IgD-negative memory B cell (primary cell): ENCODE data around the gene CPEB2. TPM values are rescaled to one million over a fixed set of nuclear protein-coding genes. Genes with fewer than 3 reads are reported as not detected.

Source experiments
- H3K27ac Mint-ChIP-seq, 3 donors: one replicate each; pipeline ENCODE4 v1.8.0; 2020 to 2022; ENCODE audit warnings: mild to moderate bottlenecking in 3 of 3, mixed read lengths in 3 of 3, moderate library complexity in 1 of 3
- H3K27me3 Mint-ChIP-seq: one replicate; pipeline ENCODE4 v1.8.0; 2021; ENCODE audit warnings: mixed read lengths
- H3K36me3 Mint-ChIP-seq: one replicate; pipeline ENCODE4 v1.8.0; 2020; ENCODE audit warnings: mild to moderate bottlenecking, mixed read lengths
- H3K4me1 Mint-ChIP-seq, 3 donors: one replicate each; pipeline ENCODE4 v1.8.0; 2020 to 2022; ENCODE audit warnings: mixed read lengths in 3 of 3, mild to moderate bottlenecking in 1 of 3
- H3K4me3 Mint-ChIP-seq, 4 donors: one replicate each; pipeline ENCODE4 v1.8.0; 2020 to 2022; ENCODE audit warnings: mild to moderate bottlenecking in 4 of 4, mixed read lengths in 4 of 4, moderate library complexity in 3 of 4
- H3K9me3 Mint-ChIP-seq, 3 donors: one replicate each; pipeline ENCODE4 v1.8.0; 2020 to 2021; ENCODE audit warnings: mixed read lengths in 3 of 3, mild to moderate bottlenecking in 1 of 3
- polyA plus RNA-seq: library from polyadenylated mRNA; unstranded; fragments of 300-500 nt; fragmentation: Illumina TruSeq; gene quantifications from one replicate; pipeline ENCODE4 v1.2.3, GENCODE V29; 2021

CPEB2 gene
- polyA plus RNA-seq, 1 donor from 2014 or later, result 1.5 TPM

- H3K27ac Mint-ChIP-seq, result peak overlapping the region in 2 of 3 donors; percentile 67 to 100
- peaks cover 19 to 25% (median 24%) of the 10 kb centered on the region in 3 donors for H3K4me1 Mint-ChIP-seq
- H3K27me3 Mint-ChIP-seq, result no peaks in the 10 kb centered on the region
- H3K9me3 Mint-ChIP-seq, result no peaks in the 10 kb centered on the region
- H3K36me3 Mint-ChIP-seq, result no peaks in the 10 kb centered on the region
- peak overlapping the region; percentile 92 to 98 (median 96) for H3K4me3 Mint-ChIP-seq
Measured at GRCh38 chr4:15003401-15003890, 1.2 kb downstream of the CPEB2 start.

- H3K4me1 Mint-ChIP-seq, result peaks cover 19 to 27% (median 24%) of the 10 kb centered on the region in 3 donors
- no peaks in the 10 kb centered on the region for H3K9me3 Mint-ChIP-seq
- H3K4me3 Mint-ChIP-seq, result peak overlapping the region; percentile 87 to 98 (median 94)
- no peaks in the 10 kb centered on the region for H3K27me3 Mint-ChIP-seq
- H3K27ac Mint-ChIP-seq, result peak overlapping the region; percentile 39 to 100 (median 76)
- H3K36me3 Mint-ChIP-seq, result no peaks in the 10 kb centered on the region
Measured at GRCh38 chr4:15003891-15004738, 1.8 kb downstream of the CPEB2 start.

DNA sequence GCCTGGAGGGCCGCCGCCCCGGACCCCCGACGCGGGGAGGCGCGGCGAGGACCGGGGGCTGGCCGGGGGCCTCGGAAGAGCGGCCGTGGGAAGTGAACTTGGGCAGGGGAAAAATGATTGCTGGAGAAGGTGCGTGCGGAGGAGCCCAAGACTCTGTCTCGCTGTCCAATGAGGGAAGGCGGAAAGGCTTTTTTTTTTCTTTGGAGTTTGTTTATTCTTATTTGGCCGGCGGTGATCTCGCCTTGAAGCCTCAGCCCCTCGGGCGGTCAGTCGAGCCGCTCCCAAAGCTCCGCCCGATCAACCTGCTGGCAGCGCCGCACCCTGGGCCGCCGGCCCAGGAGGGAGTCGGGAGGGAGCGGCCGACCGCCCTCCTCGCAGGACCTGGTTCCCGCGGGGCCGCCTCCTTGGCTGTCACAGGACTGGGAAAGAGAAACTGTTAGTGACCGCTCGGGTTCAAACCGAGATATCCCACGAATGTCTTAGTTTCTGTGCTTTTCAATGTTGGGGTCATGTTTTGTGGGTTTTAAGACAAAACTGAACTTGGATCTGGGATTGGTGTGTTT lies 2.5 kb downstream of the CPEB2 start:
- no peaks in the 10 kb centered on the region for H3K27me3 Mint-ChIP-seq
- peaks cover 23 to 34% (median 27%) of the 10 kb centered on the region in 3 donors for H3K4me1 Mint-ChIP-seq
- H3K4me3 Mint-ChIP-seq, result peak overlapping the region; percentile 92 to 98 (median 96)
- no peaks in the 10 kb centered on the region for H3K9me3 Mint-ChIP-seq
- peak overlapping the region; percentile 76 to 100 (median 76) for H3K27ac Mint-ChIP-seq
- peaks cover 3% of the 10 kb centered on the region for H3K36me3 Mint-ChIP-seq

DNA sequence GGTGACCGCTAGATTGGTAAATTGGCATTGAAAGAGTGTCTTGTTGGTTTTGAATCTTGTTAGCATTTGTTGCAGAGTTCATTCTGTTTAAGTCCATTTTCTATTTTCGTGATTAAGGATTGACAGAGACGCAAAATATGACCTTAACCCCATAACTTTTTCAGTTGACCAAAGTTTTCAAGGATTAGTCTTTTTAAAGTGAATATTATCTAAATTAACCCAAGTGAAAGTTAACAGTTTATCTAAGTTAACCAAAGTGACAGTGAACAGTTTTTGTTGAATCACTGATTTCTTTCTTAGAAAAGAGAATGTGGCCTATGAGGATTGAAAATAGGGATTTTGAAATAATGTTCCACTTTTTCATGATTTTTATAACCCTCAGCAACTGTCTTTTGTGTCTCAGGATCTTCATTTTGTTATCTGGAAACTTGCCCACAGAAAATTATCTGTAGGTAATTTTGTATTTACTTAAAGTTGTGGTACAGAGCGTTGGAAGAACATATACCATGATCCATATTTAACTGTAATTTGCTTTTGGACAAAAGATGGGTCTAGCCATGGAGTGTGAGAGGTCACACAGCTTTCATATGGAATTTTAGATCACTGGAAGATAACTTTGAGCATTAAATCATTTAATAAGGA lies 3.3 kb downstream of the CPEB2 start:
- H3K27me3 Mint-ChIP-seq, result no peaks in the 10 kb centered on the region
- peaks cover 3% of the 10 kb centered on the region for H3K36me3 Mint-ChIP-seq
- H3K4me3 Mint-ChIP-seq, result peak overlapping the region; percentile 92 to 98 (median 96)
- H3K4me1 Mint-ChIP-seq, result peaks cover 23 to 41% (median 27%) of the 10 kb centered on the region in 3 donors
- no peaks in the 10 kb centered on the region for H3K9me3 Mint-ChIP-seq
- peak overlapping the region; percentile 72 to 100 (median 76) for H3K27ac Mint-ChIP-seq

DNA sequence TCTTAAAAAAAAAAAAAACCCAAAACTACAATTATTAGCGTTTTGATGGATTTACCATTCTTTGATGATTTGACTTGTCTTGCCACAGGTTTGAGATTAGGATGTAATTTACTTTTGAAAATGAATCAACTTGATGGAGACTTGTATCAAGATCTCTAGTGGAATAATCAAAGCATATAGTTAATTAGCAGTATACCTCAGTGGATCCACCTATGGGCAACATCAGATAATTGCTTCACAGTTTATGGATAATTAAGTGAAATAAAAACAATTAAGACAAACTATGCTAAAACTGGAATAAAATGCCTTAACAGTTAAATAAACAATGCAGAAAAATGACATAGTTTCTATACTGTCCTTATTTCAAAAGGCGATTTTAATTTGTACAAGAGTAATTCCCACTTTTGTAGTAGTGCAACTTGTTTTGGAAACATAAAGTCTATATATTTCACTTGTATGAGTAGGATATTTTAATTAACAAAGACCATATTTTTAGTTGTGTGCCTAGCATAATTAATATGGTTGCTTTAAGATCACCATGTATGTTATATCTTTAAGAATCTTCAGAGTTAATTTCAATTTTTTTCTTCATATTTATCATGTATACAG lies 4.2 kb downstream of the CPEB2 start:
- peaks cover 19 to 35% (median 21%) of the 10 kb centered on the region in 3 donors for H3K4me1 Mint-ChIP-seq
- H3K36me3 Mint-ChIP-seq, result peaks cover 3% of the 10 kb centered on the region
- H3K27ac Mint-ChIP-seq, result peak overlapping the region in 2 of 3 donors; percentile 76 to 100
- no peaks in the 10 kb centered on the region for H3K9me3 Mint-ChIP-seq
- H3K27me3 Mint-ChIP-seq, result no peaks in the 10 kb centered on the region
- peak overlapping the region; percentile 63 to 95 (median 67) for H3K4me3 Mint-ChIP-seq

GRCh38 chr4:15007201-15007600 lies 4.9 kb downstream of the CPEB2 start:
- Mint-ChIP-seq H3K36me3 (peaks cover 3% of the 10 kb centered on the region), H3K4me1 (peaks cover 20 to 41% (median 21%) of the 10 kb centered on the region in 3 donors), H3K27ac (no peak overlapping the region), H3K27me3 (no peaks in the 10 kb centered on the region), H3K9me3 (no peaks in the 10 kb centered on the region), H3K4me3 (peak overlapping the region in 2 of 4 donors; percentile 28 to 31)

GRCh38 chr4:15010038-15010585 lies 7.8 kb downstream of the CPEB2 start:
- H3K36me3 Mint-ChIP-seq, result peaks cover 3% of the 10 kb centered on the region
- H3K4me3 Mint-ChIP-seq, result no peak overlapping the region
- no peaks in the 10 kb centered on the region for H3K9me3 Mint-ChIP-seq
- no peak overlapping the region for H3K27ac Mint-ChIP-seq
- H3K27me3 Mint-ChIP-seq, result no peaks in the 10 kb centered on the region
- peaks cover 23 to 42% (median 24%) of the 10 kb centered on the region in 3 donors for H3K4me1 Mint-ChIP-seq

DNA sequence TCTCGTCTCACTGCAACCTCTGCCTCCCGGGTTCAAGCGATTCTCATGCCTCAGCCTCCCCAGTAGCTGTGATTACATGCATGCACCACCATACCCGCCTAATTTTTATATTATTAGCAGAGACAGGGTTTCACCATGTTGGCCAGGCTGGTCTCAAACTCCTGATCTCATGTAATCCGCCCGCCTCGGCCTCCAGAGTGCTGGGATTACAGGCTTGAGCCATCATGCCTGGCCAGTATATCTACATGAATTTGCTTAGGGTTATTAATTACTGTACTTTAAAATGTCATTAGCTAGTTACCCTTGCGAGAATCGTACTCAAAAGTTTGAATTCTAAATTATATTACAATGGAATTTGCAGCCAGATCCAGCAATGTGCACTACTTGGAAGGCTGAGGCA lies 8.9 kb downstream of the CPEB2 start:
- no peak overlapping the region for H3K4me3 Mint-ChIP-seq
- H3K4me1 Mint-ChIP-seq, result peaks cover 12 to 32% (median 15%) of the 10 kb centered on the region in 3 donors
- H3K27ac Mint-ChIP-seq, result no peak overlapping the region
- no peaks in the 10 kb centered on the region for H3K27me3 Mint-ChIP-seq
- H3K36me3 Mint-ChIP-seq, result peaks cover 3% of the 10 kb centered on the region
- H3K9me3 Mint-ChIP-seq, result no peaks in the 10 kb centered on the region

DNA sequence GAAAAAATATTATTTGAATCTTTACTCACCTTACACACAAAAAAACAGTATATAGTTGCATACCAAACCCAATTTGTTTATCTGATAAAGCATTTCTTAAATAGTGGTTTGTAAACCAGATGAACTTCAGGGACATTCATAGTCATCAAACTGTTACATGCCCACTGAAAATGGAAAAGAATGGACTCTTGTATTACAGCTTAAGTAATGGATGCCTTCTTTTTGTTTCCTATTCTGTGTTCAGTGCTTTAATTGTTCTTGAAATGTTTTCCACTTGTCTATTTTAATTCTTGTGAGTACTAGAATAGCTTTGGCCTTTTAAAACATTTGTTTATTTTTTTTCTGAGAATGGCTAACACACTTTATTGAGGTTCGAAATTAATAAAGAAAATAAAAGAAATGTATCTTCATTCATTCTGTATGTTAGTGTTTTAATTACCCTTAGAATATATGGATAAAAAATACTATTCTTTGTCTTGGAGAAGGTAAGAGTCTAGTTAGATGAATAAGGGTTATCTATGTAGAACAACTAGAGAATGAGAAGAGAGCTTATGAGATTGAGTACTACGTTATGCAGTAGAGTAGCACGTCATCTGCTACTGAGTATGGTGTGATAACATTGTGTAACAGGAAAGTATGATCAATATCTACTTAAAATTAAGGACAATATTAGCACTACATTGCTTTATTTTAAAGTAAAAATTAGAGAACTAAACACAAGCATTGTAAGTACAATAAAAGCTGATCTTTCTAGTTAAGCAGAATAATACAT lies 9.9 kb downstream of the CPEB2 start:
- peaks cover 4% of the 10 kb centered on the region for H3K36me3 Mint-ChIP-seq
- no peak overlapping the region for H3K4me3 Mint-ChIP-seq
- H3K9me3 Mint-ChIP-seq, result no peaks in the 10 kb centered on the region
- peaks cover 8 to 27% (median 10%) of the 10 kb centered on the region in 3 donors for H3K4me1 Mint-ChIP-seq
- no peaks in the 10 kb centered on the region for H3K27me3 Mint-ChIP-seq
- no peak overlapping the region for H3K27ac Mint-ChIP-seq

DNA sequence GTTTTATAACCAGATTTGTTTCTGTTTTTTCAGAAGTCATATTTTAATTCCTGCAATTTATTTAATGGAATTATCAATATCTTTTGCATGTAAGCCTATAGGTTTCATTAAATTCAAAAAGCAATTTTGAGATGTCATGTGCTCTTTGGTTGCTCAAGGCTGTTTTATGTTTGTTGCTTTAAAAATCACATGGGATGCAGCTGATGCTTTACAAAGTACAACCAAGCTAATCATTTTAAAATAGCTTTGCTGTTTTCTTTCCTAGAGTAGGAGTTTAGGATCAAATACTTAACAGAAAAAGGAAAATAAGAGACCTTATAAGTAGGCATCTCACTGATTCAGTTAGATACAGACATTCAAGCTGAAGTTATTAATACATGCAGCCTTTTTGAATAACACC lies 11.3 kb downstream of the CPEB2 start:
- Mint-ChIP-seq H3K27ac (no peak overlapping the region), H3K9me3 (no peaks in the 10 kb centered on the region), H3K36me3 (peaks cover 4% of the 10 kb centered on the region), H3K4me3 (no peak overlapping the region), H3K27me3 (no peaks in the 10 kb centered on the region), H3K4me1 (peaks cover 8 to 27% (median 9%) of the 10 kb centered on the region in 3 donors)

- no peaks in the 10 kb centered on the region for H3K27me3 Mint-ChIP-seq
- H3K4me1 Mint-ChIP-seq, result peaks cover 5 to 15% (median 7%) of the 10 kb centered on the region in 3 donors
- no peak overlapping the region for H3K27ac Mint-ChIP-seq
- H3K9me3 Mint-ChIP-seq, result no peaks in the 10 kb centered on the region
- peaks cover 3% of the 10 kb centered on the region for H3K36me3 Mint-ChIP-seq
- no peak overlapping the region for H3K4me3 Mint-ChIP-seq
Measured at GRCh38 chr4:15015170-15015569, 12.9 kb downstream of the CPEB2 start.

GRCh38 chr4:15018361-15018760 lies 16.1 kb downstream of the CPEB2 start:
- no peaks in the 10 kb centered on the region for H3K27me3 Mint-ChIP-seq
- no peak overlapping the region for H3K27ac Mint-ChIP-seq
- H3K9me3 Mint-ChIP-seq, result no peaks in the 10 kb centered on the region
- peaks cover 17 to 18% (median 18%) of the 10 kb centered on the region in 3 donors for H3K4me1 Mint-ChIP-seq
- H3K36me3 Mint-ChIP-seq, result peaks cover 3% of the 10 kb centered on the region
- H3K4me3 Mint-ChIP-seq, result no peak overlapping the region

- H3K36me3 Mint-ChIP-seq, result peaks cover 9% of the 10 kb centered on the region
- no peaks in the 10 kb centered on the region for H3K27me3 Mint-ChIP-seq
- H3K9me3 Mint-ChIP-seq, result no peaks in the 10 kb centered on the region
- no peak overlapping the region for H3K27ac Mint-ChIP-seq
- H3K4me3 Mint-ChIP-seq, result no peak overlapping the region
- peaks cover 15 to 19% (median 19%) of the 10 kb centered on the region in 3 donors for H3K4me1 Mint-ChIP-seq
Measured at GRCh38 chr4:15020502-15021286, 18.4 kb downstream of the CPEB2 start.
